Nucleus accumbens (tissue), 56 donors: Measurements from ENCODE around the gene TMC4.
"Not testable (repeated sequence)": the region's sequence is repeated elsewhere in the genome, so short reads cannot be mapped to it uniquely, and the experiment has no call there.

ENCODE experiments used
- DNase-seq, 56 donors: peaks; one replicate each; lab custom pipeline; 2025; lab: John Stamatoyannopoulos, UW

TMC4 gene, protein sequence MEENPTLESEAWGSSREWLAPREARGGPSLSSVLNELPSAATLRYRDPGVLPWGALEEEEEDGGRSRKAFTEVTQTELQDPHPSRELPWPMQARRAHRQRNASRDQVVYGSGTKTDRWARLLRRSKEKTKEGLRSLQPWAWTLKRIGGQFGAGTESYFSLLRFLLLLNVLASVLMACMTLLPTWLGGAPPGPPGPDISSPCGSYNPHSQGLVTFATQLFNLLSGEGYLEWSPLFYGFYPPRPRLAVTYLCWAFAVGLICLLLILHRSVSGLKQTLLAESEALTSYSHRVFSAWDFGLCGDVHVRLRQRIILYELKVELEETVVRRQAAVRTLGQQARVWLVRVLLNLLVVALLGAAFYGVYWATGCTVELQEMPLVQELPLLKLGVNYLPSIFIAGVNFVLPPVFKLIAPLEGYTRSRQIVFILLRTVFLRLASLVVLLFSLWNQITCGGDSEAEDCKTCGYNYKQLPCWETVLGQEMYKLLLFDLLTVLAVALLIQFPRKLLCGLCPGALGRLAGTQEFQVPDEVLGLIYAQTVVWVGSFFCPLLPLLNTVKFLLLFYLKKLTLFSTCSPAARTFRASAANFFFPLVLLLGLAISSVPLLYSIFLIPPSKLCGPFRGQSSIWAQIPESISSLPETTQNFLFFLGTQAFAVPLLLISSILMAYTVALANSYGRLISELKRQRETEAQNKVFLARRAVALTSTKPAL

DNA sequence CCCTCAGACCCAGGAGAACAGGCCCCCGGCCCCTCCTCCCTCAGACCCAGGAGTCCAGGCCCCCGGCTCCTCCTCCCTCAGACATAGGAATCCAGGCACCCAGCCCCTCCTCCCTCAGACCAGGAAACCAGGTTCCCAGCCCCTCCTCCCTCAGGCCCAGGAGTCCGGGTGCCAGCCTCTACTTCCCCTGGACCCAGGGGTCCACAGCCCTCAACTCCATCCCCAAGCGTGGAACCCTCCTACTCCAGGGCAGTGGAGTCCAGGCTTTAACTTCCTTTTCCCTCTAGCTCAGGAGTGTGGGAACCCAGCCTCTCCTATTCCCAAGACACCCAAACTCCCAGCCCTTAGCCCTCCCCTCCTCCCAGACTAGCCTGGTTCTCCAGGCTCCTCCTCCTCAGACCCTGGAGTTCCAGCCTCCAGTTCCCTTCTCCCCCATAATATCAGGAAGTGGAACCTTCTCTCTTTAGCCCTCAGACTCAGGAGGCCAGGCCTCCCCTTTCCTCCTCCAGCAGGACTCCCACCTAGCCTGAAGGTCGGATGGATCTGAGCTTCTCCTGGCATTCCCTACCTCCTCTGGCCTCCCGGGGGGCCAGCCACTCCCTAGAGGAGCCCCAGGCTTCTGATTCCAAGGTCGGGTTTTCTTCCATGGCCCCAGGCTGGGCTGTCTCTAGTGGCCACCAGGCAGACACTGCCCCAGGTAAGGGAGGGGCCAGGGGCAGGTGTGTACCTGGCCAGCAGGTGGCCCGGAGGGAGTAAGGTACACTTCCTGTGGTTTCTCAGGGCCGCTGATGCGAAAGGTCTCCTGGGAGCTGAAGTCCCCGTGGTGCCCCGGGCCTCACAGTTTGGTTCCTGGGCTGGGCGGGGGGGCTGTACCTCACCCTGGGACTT is at the start of gene TMC4:
Gene TMC4 (minus strand): TSS at position 690 of the 888 bp plus-strand sequence. CDS start 43 bp downstream, at position 647.
- DNase-seq: no peak

DNA sequence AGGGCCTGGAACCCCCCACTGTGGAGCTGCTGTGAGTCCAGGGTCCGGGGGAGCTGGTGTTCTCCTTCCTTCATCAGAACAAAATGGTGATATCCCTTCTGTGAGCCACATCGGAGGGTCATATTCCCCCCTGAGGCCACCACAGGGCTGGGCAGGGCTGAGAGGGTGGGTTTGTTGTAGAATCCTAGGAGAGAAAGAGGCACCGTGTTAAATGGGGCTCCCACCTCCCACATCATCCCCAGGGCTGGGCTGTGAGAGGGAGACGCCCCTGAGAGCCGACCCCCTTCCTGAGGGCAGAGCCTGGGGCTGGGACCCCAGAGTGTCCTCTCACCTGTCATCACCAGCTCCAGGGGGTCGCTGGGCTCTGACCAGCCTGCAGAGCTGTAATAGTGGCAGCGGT is 49.0 kb upstream of the TMC4 start:
- DNase-seq: not testable (repeated sequence)

DNA sequence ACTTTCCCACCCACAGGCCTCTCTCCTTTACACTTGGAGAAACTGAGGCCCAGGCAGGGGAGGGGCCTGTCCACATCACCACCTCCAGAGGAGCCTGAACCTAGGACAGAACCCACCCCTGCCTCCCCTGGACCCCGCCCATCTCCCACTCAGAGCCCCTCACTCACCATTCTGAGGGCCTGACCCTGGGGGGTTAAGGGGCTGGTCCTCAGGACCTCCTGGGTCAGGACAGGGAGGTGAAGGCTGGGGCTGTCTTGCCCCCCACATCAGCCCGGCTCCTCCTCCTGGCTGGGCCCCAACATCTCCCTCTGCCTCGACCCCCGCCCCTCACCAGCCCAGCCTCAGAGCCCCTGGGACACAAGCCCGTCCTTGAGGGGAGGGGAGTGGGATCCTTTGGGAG is 46.7 kb upstream of the TMC4 start:
- not testable (repeated sequence) for DNase-seq

DNA sequence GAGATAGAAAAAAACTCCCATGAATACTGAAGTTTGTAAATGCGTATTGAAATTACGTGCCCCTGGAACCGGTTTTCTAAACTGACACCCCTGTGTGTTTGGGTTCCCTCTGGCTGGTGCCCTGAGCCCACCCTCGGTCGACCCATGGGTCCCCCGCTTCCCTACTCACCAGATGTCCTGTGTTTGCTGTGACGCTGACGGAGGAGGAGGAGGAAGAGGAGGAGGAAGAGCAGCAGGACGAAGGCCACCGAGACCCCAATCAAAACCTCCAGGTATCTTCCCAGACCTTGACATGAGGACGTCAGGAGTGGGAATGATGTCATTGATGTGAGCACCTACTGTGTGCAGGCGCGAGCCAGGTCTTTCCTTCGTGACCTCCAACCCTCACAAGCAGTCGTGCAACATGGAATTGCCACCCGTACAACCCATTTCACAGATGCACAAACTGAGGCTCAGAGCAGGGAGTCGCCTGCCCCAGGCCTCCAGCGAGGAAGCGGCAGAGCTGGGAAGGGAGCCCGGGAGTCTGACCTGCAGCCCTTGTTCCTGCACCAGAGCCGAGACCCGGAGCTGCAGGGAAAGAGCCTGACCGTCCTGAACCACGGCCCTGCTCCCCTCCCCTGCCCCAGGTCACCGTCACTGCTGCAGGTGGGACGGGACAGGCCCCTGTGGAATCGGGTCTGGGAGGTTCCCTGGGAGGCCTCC is 46.2 kb upstream of the TMC4 start:
- no peak for DNase-seq

DNA sequence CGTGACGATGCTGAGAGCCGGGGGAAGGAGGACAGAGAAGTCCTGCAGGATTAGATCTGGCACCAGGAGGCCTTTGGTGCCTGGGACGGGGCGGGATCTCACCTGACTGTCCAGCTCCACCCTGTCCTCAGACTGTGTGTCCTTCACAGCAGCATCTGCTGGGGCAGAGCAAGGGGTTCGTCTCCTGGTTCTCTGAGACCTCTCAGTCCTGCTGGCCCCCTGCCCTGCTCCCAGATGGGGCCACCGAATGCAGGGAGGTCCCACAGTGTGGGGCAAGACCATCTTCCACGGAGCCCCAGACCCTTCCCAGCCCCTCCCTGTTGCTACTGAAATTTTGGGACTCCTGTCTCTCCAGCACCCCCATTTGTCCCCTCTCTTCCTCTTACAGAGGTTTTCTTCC is 45.3 kb upstream of the TMC4 start:
- no peak for DNase-seq

DNA sequence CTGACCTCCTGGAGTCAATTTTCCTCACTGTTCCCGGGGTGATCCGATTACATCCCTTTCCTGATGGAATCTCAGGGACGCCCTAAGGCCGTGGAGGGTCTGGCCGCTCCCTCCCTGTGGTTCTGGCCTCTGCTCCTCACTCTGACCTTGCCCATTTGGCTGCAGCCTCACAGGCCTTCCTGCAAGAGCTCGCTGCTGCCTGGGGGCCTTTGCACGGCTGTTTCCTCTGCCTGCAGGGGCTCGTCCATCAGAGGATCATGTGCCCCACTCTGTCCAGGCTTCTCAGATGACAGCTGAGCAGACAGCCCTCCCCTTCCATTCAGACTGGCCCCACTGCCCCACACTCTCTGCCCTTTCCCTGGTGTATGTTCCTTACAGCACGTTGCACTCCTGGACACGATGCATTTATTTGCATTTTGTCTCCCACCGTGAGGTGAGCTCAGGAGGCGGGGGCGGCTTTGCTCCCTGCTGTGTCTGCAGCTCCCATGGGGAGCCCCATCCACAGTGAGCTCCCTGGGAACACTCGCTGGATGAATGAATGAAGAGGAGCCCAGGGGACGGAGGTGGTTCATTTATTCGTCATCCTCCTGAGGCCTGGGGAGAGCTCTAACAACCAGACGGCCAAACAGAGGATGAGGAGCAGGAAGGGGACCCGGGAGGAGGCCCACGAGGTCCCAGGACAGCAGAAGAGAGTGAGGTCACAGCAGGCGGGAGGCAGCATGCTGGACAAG is 44.7 kb upstream of the TMC4 start:
- not testable (repeated sequence) for DNase-seq

DNA sequence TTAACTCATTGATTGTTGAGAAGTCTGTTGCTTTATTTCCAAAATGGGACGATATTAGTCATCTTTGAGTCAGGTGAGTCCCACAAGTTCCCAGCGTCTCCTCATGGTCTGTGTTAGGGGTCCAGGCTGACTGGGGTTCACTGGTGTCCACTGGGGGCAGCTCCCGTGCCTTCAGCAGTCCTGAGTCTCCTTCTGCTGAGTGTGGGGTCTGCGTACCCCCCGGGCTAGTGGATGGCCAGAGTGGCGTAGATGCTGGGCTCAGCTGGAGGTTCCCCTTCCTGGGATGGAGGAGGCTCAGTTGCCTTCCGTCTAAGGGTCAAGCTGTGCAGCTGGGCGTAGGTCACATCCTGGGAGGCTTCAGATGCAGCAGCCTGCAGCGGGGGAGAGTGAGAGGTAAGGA is 43.9 kb upstream of the TMC4 start:
- DNase-seq: no peak

DNA sequence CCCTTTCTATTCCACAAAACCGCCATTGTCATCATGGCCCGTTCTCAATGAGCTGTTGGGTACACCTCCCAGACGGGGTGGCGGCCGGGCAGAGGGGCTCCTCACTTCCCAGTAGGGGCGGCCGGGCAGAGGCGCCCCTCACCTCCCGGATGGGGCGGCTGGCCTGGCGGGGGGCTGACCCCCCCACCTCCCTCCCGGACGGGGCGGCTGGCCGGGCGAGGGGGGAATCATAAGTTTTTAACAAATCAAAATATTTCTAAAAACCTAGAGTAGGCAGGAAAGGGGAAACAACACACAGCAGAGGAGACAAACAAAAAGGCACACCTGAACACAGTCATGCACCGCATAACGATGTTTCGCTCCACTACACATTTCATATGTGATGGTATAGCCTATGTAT is 41.8 kb upstream of the TMC4 start:
- not testable (repeated sequence) for DNase-seq

DNA sequence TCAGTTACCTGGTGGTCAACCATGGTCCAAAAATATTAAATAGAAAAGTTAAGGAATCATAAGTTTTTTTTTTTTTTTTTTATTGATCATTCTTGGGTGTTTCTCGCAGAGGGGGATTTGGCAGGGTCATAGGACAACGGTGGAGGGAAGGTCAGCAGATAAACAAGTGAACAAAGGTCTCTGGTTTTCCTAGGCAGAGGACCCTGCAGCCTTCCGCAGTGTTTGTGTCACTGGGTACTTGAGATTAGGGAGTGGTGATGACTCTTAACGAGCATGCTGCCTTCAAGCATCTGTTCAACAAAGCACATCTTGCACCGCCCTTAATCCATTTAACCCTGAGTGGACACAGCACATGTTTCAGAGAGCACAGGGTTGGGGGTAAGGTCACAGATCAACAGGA is 41.3 kb upstream of the TMC4 start:
- DNase-seq: not testable (repeated sequence)

DNA sequence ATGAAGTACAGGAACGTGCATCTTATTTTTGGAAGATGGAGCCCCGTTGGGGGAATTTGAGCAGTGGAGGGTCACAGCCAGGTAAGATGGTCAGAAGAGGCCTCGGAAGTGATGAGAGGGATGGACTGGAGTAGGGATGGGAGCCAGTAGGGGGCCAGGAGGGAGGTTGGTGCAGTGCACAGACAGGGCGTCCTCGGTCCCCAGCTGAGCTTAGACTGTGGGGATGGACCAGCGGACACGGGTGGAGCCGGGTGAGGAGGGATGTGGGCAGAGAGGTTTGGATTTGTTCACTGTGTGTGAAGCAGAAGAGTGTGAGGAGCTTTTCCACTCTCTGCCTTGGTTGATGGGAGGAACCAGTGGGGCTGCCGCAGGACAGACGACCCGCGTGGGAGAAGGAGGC is 38.3 kb upstream of the TMC4 start:
- no peak for DNase-seq

DNA sequence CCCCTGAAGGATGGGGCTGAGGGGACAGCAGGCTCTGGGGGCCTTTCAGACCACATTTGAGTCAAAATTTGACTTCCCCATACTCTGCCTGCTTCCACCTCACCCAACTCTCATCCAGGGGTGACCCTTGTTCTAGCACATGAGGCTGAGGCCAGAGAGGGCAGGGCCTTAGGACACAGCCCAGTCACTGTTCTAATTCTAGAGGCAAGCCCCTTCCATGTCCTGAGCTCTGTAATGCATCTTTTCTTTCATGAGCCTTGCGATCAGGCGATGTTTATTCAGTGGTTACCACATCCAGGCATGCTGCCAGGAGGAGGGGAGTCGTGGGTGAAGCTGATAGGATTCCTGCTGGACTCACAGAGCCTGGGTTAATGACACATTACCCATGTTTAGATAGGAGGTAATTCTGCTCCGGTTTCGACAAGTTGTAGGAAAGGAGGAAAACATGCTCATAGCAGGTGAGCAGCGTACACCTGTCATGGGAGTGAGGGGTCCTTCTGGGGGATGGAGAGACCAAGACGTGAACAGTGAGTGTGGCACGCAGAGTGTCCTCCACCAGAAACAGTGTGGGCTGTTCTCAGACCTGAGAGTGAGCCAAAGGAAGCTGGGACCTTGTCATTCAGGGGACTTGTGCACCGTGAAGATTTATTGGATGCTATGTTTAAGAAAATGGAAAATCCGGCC is 37.0 kb upstream of the TMC4 start:
- DNase-seq: peak in 45 of 56 donors; percentile 9 to 81 (median 60)

DNA sequence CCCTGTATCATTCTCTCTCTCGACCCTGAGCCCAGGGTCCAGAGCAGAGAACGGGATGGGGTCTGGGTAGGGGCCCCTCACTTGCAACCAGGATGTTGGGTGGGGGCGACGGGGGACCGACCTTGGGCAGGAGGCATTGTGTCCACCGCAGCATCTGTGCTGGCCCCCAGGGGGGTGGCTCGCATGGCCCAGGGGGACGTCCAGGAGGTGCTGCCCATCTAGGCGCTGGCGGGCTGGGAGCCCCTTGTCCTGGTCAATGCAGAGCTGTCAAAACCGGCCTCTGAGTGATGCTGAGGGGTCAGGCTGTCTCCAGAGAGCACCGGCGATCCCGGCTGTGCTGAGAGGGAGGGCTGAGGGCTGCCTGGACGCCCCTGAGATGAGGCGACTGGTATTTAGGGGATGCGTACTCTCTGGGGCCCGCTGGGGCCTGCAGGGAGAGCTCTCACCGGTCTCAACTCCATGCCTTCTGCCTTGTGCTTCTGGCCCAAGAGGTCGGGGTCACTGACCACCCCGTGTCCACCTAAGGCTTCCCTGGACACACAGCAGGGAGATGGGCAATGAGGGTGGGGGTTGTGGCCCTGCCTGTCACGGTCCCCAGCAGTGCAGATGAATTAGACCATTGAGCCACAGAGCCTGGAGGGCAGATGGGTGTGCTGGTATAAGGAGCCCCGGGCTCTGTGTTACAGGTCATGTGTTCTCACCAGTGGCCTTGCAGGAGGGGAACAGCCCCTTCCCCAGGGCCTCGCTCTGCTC is 36.3 kb upstream of the TMC4 start:
- peak in 28 of 56 donors; percentile 13 to 73 (median 54) for DNase-seq

DNA sequence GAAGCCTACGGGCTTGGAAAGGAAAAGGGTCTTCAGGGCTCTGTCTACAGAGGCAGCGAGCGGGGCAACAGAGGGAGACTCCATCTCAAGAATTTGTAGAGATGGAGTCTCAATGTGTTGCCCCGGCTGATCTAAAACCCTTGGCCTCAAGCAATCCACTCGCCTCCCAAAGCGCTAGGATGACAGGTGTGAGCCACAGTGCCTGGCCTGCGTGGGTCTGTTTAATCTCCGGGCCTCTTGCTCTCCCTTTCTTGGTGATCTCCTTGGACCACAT is 35.8 kb upstream of the TMC4 start:
- no peak for DNase-seq

DNA sequence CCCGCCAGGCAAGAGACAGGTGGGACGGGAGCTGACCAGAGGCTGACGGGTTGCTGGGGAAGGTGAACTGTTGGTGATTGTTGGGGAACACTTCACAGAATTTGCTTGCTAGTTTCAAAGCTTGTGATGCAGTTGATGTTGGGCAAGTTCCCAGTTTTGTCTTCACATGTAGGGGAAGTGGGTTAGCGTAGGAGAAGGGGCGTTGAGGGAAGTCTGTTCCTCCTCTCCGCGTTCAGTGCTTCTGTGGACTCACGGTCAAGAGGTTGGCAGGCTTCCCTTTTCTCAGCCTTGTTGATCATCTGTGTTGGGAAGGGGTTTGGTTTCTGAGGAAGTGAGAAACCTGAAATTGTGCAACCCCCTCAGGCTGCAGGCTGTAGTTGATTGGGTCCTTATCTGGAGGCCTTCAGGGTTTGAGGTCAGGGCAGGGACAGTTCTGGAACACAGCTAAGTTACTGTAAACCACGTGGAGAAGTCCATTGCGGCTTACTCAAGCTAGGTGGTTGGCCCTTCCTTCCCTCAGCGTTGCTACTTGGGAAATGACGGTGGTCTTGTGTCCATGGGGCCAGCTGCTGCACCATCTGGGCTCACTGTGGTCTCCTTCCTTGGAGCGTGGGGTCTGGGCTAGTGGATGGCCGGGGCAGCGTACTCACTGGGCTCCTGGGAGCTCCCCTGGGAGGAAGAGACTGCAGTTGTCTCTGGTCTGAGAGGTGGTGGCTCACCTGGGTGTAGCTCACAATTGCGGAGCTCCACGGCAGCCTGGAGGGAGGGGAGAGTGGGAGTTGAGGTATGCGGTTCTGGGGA is 35.2 kb upstream of the TMC4 start:
- DNase-seq: peak in 35 of 56 donors; percentile 2 to 74 (median 42)

DNA sequence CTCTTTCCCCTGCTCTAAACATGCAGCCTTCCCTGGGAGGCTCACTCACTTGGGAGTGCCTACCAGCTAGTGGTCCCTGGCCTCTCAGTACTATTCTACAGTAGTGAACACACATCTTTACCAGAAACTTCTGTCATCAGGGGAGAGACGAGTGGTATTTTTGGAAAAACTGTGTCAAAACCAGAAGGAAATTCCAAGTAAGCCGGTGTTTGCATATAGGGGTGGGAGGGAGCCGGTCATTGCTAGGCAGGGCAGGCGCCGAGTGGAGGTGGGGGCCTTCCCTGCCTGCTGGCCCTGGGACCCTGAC is 34.7 kb upstream of the TMC4 start:
- no peak for DNase-seq

DNA sequence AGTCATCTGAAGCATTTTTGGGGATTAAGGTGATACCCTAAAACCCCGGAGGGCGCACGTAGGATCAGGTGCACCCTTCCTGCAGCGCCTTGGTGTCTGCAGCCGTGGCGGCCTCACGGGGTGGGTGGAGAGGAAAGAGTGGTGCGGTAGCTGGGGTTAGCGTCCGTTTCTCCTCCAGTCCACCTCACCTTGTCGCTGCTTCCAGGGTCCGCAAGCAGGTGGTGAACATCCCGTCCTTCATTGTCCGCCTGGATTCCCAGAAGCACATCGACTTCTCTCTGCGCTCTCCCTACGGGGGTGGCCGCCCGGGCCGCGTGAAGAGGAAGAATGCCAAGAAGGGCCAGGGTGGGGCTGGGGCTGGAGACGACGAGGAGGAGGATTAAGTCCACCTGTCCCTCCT is 34.2 kb upstream of the TMC4 start:
- DNase-seq: not testable (repeated sequence)

DNA sequence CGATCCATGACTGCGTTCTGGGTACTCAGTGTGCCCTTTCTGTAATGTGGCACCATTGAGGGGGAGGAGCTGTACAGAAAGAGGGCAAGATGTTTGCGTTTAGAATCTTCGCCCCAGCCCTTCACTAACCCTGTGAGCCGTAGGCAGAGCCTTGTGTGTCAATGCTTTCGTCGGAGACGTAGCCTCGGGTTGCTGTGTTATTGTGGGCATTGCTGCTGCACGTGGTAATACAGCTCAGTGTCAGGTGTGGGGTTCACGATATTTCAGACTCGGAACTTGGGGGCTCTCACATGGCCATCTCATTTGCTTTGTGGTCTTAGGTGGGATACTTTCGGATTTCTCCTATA is 33.8 kb upstream of the TMC4 start:
- no peak for DNase-seq
